Cerebellar cortex (tissue), 1 donor: ENCODE results near the gene POMT2.
"Not testable (repeated sequence)": the region's sequence is repeated elsewhere in the genome, so short reads cannot be mapped to it uniquely, and the experiment has no call there.

Source experiments
- DNase-seq: peaks from one replicate; pipeline ENCODE4 v3.0.0-alpha.2; 2015; ENCODE audit warnings: low spot score

The POMT2 gene

DNA sequence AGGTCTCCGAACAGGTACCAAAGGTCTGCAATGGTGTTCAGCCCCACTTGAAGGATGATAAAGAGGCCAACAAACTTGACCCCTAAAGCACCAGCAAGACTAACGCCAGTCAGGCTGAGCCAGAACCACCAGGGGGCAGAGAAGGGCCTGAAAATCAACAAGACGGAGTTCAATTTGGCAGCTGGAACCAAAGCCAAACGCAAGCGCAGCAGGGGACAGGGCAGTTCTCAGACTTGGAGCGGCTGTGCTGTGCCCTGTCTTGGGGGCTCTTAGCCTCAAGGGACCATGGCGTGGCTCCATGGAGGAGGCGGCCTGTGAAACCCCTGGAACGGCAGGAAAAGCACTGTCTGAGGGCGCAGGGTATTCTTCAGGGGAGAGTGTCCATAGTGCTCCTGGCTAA lies 19.6 kb downstream of the POMT2 start:
- DNase-seq, result peak; percentile 79

DNA sequence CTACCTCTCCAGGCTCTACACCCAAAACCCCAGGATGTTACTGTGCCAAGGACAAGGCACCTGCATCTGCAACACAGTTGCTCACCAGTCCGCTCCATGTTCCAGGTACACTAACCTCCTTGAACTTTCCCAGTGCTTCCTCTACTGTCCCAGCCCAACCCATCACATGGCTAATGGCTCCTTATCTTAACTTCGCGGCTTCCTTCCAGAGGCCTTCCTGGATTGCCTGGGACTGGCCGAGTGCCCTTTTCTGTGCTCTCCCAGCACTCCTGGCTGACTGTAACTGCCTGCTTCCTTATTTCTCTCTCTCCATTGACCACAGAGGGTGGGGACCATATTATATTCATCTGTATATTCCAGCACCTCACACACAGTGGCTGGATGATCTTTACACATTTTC lies 20.9 kb downstream of the POMT2 start:
- no peak for DNase-seq

DNA sequence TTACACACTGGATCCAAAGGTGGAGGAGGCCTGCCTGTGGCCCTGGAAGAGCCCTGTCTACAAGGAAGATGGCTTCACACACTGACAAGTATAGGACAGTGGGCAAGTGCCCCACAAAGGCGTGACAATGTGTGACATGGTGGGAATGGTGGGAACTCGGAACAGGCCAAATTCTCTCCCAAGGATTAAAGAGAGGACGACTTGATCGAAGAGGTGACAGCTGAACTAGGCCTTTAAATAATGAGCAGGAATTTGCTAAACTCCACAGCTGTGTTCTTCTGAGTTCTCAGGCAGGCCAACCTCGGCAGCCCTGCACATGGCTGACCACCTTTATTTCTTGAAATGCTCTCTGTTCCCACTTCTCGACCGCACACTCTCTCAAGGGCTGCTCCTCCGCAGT lies 23.8 kb downstream of the POMT2 start:
- no peak for DNase-seq

DNA sequence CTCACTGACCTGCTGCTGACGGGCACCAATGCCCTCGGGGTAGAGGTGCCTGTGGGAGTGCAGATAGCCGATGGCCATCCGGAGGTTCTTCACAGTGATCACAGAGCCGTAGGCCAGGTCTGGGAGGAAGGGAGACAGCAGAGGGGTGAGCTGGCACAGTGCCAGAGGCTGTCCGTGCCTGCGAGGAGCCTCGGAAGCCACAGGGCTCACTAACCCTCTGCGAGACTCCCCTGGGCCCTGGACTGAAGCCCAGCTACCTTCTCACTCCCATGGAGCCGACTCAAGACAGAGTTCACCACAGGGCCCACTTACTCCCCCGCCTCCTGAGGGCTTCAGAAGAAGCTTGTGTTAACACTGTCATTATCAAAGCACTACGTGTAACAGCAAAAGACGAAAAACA lies 24.5 kb downstream of the POMT2 start:
- no peak for DNase-seq

DNA sequence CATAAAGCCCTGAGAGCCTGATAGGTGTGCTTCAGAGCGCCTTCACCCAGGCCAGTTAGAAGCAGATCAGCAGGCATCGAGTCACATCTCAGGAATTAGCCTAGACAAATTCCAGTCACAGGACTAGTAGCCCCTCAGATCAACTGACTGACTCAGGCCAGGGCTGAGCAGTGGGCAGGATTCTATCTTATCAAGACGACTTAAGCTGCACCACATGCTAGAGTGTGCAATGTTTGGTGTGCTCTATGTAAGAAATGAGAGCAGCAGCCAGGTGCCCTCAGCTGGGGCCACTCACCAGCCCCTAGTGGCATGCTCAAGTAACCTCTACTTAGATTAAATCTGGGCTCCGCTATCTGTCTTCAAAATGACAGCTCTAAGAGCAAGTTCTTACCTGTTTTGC lies 30.0 kb downstream of the POMT2 start:
- DNase-seq, result no peak

DNA sequence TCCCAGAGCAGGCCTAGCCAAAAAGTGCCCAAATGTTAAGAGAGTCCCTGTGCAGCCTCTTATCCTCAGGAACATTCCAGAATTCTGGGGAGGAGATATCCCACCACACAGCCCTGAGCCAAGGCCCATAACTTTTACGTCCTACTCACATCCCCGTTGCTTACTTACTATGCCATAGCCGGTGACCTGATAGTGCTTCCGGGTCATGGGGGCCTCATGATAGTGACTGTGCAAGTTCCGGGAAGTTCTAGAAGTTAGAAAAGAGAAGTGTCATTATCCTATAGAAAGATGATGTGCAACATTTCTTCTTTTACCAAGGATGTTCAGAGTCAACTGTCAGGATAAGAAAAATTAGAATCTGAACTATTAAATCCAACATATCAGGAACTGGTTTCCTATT lies 34.1 kb downstream of the POMT2 start:
- no peak for DNase-seq

DNA sequence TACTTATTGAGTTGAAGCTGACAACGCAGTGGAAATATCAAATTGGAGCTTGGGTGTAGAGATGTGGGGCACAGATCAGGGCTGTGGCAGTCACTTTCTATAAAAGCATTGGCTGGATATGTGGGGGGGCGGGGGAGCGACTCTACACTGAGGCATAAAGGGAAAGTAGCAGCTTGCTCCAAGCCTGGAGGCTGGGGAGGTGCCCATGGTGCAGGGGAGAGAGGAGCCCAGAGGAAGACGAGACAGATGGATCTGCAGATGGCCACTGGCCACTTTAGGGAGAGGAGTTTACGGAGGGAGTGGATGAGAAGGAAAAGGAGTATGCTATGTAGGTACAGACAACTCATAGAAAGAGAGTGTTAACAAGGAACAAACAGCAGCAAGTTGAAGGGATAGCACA lies 36.2 kb downstream of the POMT2 start:
- peak; percentile 97 for DNase-seq

DNA sequence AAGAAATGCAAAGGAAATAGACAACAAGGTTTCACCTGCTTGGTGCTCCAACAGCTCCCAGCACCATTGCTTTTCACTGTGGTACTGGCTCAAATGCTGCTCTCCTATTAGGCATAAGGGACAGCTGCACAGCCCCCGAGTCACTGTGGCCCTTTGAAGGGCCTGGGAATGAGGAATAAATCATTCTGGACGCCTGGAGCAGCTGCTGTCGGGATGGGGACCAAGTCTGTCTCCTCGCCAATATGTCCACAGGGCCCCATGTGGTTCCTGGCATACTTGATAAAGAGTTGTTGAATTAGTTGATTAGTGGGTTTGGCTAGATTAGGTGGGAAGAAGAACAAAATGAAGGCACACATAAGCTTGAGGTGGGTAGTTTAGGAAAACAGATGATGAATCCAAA lies 36.6 kb downstream of the POMT2 start:
- no peak for DNase-seq

DNA sequence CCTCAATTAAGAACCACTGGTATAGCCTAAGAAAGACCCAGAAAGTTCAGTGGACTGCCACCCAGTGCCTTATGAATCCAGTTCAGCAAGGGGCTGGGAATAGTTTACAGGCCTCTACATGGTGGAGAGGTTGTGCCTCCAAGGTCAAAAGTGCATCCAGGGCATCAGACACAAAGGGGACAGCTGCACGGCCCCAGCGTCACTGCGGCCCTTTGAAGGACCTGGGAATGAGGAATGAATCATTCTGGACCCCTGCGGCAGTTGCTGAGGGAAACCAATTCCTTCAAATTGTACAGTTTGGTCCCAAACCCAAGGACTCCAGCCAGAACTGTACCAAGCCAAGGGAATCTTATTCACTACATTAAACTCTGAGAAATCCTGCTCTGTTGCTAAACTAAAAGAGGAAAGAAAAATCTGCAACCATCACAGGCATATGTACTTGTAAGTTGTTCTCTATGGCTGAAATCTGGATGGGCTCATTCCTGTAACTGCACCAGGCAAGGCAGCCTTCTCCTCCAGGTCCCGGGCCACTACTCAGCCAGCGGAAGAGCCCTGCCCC lies 38.8 kb downstream of the POMT2 start:
- no peak for DNase-seq

DNA sequence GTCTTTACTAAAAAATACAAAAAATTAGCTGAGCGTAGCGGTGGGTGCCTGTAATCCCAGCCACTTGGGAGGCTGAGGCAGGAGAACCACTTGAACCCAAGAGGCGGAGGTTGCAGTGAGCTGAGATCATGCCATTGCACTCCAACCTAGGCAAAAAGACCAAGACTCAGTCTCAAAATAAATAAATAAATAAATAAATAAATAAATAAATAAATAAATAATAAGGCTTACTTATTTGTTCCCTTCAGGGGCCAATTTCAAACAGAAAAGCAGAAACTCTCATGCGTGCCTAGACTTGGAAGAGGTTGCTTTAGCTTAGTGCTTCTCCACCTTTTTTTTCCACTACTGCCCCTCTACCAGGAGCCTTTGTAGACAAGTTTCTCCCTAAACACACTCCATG lies 39.8 kb downstream of the POMT2 start:
- not testable (repeated sequence) for DNase-seq

DNA sequence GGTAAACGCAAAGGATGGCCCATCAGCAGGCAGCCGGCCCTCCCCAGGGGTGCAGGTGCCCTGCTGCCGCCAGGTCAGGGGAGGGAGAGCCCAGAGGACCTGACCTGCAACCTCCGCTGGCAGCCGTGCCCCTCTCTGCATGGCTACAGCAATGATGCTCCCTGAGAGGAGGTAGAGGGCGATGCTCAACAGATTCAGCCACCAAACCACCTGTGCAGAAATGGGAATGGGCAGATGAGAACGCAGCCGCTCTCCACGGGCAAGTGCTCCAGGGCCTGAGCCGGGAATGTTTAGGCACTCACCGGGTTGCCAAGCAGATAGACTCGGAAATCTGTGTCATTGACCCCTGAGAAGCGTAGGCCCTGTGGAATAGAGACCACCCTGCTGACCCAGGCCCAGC lies 41.0 kb downstream of the POMT2 start:
- no peak for DNase-seq

DNA sequence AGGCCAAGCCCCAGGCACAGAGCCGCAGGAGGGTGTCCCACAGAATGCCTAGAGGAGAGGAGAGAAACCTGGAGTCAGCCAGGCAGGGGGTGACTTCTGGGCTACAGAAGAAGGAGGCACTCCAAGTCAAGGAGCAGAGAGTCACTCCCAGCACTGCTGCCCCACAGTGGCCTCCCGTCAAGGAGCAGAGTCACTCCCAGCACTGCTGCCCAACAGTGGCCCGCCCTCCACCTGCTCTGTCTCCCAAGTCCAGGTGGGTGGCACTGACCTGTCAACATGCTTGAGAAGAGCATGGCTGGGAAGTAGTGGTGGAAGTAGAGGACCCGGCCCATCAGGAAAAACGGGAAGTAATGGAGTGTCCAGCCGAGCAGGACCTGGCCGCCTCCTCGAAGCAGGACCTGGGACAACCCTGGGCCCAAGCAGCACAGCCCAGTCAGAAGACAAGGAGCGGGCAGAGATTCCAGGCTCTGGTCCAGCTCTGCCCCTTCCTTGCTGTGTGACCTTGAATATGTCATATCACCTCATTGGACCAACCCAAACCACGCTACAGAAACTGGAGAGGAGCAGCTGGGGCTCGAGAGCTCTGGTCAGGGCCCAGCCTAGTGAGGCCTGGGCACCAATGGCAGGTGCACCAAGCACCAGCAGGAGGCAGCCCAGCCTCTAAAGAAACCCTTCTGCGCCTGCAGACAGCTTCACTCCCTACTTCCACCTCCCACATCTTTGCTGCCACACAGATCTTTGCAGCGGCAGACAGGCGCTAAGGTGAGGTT lies 42.0 kb downstream of the POMT2 start:
- DNase-seq, result no peak

DNA sequence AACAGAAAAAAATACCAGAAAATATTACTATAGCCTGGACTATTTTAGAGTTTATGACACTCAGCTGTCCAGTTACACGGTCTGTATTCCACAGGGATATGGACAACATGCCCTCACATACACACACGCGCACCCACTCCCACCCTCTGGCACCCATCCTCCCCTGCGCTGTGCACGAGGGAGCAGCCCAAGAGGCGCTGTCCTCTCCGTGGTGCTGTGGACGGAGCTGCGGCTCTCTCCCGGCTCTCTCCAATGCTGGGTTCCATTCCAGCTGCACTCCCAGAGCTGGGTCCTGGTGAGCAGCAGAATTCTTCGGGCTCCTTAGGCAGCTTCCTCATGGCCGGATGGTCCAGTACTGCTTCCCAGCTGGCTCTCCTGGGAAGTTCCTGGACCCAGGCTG lies 43.7 kb downstream of the POMT2 start:
- DNase-seq, result no peak

DNA sequence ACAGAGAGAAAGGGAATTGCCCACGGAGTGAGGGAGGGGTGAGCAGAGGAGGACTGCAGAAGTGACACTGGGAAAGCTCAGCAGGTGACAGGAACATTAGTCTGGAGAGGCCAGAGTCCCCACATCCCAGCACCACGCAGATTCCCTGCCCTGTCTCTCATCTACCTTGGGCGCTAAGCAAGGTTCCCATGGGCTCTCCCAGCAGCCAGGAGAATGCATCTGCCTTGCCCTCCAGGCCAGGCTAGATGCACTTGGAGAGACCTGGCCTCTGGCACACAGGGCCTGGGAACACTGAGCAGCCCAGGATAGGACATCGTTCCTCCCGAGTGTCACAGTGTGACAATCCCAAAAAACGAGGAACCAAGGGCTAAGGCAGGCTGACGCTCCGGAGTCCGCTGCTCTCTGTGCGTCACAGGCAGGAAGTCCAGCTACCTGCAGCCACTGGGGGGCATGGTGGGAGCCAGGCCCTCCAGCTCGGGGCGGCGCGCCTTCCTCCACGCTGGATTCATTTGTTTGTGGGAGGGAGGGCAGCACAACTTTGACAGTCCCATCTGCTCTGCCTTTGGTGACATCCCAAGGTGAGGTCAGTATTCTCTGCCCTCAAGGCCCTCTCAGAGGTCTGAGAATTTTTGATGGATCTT lies 44.3 kb downstream of the POMT2 start:
- DNase-seq, result no peak

DNA sequence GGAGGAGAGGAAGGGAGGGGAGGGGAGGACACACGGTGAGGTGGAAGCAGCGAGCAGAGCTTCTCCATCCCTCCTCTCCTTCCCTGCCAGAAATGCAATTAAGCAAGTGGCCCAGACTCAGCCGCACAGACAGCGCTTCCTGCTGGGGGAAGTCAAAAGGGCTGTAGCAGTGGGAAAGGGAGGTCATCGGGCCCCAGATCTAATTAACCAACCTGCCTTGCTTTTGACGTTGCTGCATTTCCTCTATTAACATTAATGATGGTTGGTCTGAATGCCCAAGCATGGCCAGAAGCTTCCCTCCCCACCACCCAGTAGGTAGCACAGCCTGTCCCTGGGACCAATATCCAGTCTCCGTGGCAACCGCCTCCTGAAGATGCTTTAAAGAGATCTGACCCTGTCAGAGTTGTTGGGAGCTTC lies 45.1 kb downstream of the POMT2 start:
- peak; percentile 89 for DNase-seq

DNA sequence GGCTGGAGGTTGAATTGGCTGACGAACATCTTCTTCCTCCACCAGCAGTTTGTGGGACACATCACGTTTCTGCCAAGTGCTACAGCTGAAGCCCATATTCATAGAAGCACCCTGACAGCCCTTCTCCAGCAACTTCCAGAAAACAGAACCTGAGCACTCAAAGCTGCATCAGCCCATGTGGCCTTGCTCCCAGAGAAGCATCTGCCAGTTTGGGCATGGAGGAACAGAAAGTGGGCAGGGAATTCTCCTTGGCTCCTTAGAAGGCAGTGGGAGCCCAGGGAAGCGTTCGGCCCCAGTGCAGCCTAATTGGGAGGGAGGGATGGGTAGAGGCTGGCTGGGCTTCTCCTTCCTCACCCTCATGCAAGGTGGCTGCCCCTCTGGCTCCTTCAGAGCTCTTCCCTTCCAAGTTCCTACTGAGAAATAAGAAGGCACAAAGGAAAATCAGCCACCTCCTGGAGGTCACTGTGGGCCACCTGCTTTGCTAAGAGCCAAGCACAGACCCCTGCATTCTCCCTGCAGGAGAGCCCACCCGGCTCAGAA lies 45.6 kb downstream of the POMT2 start:
- peak; percentile 85 for DNase-seq

DNA sequence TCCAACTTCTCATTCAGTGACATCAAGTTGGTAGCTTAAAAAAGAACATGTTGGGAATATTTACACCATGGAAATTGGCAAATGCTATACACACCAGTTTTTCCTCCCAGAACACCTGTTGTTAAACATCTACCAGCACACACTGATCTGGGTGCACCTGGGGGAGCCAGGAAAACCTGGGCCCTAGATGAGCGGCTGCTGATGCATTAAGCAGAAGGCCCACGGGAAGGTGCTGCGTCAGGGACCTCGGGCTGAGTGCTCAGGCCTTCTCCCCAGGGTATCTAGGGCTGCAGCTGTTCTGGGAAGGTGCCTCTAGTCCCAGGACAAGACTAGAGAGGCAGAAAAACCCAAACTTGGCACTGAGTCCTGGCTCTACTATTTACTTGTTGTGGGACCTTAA lies 46.9 kb downstream of the POMT2 start:
- no peak for DNase-seq

DNA sequence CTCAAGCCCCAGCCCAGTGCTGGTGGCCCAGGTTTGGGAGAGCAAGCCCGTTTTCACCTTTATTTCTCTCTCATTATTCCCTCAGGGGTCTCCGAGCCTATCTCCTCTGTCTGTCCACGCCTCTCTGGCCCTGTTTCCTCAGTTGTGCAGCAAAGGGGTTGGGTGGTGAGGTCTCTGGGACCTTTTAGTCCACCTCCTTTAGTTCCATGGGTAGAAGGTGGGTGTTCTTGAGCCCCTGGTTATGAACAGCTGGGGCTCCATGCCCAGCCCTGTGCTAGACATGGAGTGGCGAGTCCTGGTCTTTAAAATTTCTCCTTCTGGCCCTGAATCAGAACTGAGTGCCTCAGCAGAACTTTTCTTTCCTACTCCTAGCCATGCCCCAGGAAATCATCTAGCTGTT lies 48.4 kb downstream of the POMT2 start:
- DNase-seq, result no peak

DNA sequence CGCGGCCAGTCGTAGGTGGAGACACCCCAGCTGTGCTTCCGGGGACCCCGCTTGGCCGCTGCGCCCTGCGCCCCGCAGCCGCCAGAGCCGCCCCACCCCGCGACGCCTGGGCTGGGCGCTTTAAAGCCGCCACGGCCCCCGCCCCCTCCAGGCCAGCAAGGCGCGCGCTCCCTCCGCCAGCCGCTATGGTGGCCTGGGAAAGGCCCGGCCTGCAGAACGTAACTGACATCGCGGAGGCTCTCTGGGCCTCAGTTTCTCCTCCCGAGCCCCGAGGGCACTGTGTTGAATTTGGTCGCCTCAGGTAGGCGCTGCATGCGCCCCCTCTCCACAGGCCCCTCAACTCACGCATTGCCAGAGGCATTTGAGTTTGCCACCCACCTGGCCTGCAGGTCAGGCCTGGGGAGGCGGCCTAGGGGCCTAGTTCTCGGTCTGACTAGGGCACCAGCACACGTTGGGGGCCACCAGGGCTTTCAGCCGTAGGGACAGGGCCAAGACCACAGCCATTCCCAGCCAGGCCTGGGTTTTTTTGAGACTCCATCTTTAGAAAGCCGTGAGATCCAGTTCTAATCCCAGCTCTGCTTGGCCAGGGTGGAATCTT lies 49.5 kb downstream of the POMT2 start, which contains the start of gene NGB:
Gene NGB (minus strand): TSS at position 94 of the 598 bp plus-strand sequence. CDS start 269 bp downstream, outside the sequence.
- DNase-seq, result no peak

DNA sequence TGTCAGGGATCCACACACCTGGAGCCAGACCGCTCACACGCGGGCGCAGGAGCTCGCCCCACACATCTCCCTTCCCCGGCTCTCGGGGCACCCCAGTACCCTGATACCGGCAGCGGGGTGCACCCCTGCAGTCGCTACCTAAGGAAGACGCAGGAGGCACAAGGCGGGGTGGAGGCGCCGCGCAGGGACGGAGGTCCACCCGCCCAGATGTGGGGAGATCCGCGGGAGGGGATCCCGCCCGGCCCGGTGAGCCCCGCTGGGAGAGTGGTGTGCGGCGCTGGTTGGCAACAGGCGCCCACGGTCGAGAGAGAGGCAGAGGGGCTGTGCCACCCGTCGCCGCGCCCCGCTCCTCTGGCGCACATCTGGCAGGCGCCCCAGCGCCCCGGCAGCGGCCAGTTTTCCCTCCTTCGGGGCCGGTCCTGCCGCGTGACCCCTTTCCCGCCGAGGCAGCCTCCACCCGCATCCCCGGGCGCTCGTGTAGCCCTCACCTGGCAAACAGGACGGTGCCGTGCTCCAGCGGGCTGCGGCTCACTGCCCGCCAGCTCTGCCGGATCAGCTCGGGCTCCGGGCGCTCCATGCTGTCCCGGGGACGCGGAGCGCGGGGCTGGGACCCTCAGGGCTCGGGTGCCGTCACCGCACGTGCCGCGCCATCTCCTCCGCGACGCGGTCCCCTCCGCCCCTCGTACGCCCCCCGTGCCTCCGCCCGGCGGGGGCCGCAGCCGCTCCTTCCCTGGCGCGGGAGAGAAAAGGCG lies 50.1 kb downstream of the POMT2 start:
- DNase-seq, result no peak

DNA sequence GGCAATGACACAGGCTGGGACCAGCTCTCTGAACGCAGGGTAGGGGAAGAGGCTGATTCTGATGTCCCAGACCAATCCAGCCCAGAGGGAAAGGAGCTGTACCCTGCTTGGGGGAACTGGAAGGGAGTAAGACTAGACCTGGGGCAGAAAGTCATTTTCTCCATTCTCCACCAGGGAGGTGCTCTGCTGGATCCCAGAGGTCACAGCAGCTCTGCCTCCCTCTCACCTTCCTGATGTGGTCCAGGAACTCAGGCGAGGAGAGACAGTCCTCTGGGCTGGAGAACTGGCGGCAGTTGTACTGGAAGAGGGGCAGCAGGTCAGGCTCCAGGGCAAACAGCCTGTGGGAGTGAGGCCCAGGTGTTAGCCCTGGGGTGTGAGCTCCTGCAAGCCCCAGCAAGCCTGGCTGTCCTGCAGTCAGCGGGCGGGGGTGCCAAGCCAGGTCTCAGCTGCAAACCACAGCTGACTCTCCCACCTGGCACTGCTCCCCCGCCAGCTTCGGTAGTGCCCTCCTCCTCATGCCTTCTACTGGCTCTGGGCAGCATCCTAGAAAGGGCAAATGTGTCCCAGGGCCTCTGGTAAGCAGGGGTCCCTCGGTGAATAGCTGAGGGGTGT lies 51.6 kb downstream of the POMT2 start:
- DNase-seq, result no peak
